HCT116 (cell line): ENCODE data around the gene MS4A4A. TPM values are rescaled to one million over a fixed set of nuclear protein-coding genes. Genes with fewer than 3 reads are reported as not detected.

Source experiments
- ATAC-seq: fragments of 200-7000 bp; cut with Tn5 transposase; 2 replicates; pipeline ENCODE4 v1.9.1; 2020; ENCODE audit warnings: mild to moderate bottlenecking, moderate library complexity
- BruUV-seq: library from RNA; stranded (reverse); fragments of 400-500 nt; replicated peaks from 2 replicates; lab custom pipeline; 2021; lab: Mats Ljungman, UMichigan
- CTCF ChIA-PET: fragments of 300-600 bp; sonication (Branson Sonifier 250); formaldehyde crosslinking; loops from one replicate; lab custom pipeline; 2021; ENCODE audit warnings: antibody characterized with exemption; lab: Charles Lee
- POLR2A ChIA-PET: fragments of 300-600, 350-600 bp; sonication (Branson Sonifier 250); formaldehyde crosslinking; loops from one replicate; lab custom pipeline; 2021; ENCODE audit warnings: antibody characterized with exemption; lab: Charles Lee
- RAD21 ChIA-PET, 2 experiments: fragments of 300-600 bp; sonication (Branson Sonifier 250); formaldehyde crosslinking; loops; one replicate each; lab custom pipeline; 2023; ENCODE audit warnings: low total read pairs in 2 of 2; ENCODE audit not compliant: uncharacterized antibody in 2 of 2, unreplicated experiment in 2 of 2, low non-redundant PET in 1 of 2; lab: Charles Lee
- DNase-seq: peaks from one replicate; pipeline ENCODE4 v3.0.0-alpha.2; 2010; ENCODE audit warnings: low read depth, low spot score
- H2AFZ ChIP-seq: fragments of 200-600 bp; shearing (Covaris generic), sonication (generic); 2 replicates; pipeline ENCODE4 v1.6.1; 2017; ENCODE audit warnings: low read depth, mixed run types, mixed read lengths, antibody characterized with exemption, low read length; ENCODE audit not compliant: poor library complexity, severe bottlenecking
- H3K27ac ChIP-seq: 2 replicates; pipeline ENCODE4 v1.5.1; 2012; ENCODE audit warnings: low read depth, low read length
- H3K27me3 ChIP-seq: fragments of 200-600 bp; sonication (generic); 2 replicates; pipeline ENCODE4 v1.6.1; 2016; ENCODE audit warnings: mixed run types, low read length, mixed read lengths; ENCODE audit not compliant: insufficient read depth
- H3K36me3 ChIP-seq, 2 experiments: fragments of 200-500 bp in 1 of 2; fragments of 200-600 bp in 1 of 2; sonication (Bioruptor generic) in 1 of 2; sonication (generic) in 1 of 2; 2 replicates each; pipeline versions ENCODE4 v1.5.1 to v1.6.1; 2014 to 2016; ENCODE audit warnings: low read length in 2 of 2, inconsistent platforms in 1 of 2, mixed read lengths in 1 of 2, mixed run types in 1 of 2; ENCODE audit not compliant: insufficient read depth in 2 of 2, control insufficient read depth in 1 of 2
- H3K4me1 ChIP-seq, 2 experiments: fragments of 200-600 bp in 1 of 2; sonication (generic) in 1 of 2; 2 replicates each; pipeline versions ENCODE4 v1.5.1 to v1.6.1; 2012 to 2017; ENCODE audit warnings: low read length in 2 of 2, inconsistent platforms in 1 of 2, mild to moderate bottlenecking in 1 of 2, mixed read lengths in 1 of 2, mixed run types in 1 of 2, moderate library complexity in 1 of 2; ENCODE audit not compliant: insufficient read depth in 2 of 2, control insufficient read depth in 1 of 2
- H3K4me2 ChIP-seq: fragments of 200-600 bp; sonication (generic); 2 replicates; pipeline ENCODE4 v1.6.1; 2017; ENCODE audit warnings: mixed run types, low read length, mixed read lengths
- H3K4me3 ChIP-seq, 2 experiments: fragments of 200-600 bp in 1 of 2; sonication (generic) in 1 of 2; replicated peaks in 1 of 2; 2 replicates each; pipeline ENCODE4 v1.5.1; 2011 to 2016; ENCODE audit warnings: low read length in 2 of 2, control low read depth in 1 of 2, low read depth in 1 of 2, mild to moderate bottlenecking in 1 of 2, mixed read lengths in 1 of 2, mixed run types in 1 of 2
- H3K79me2 ChIP-seq: fragments of 200-600 bp; sonication (generic); 2 replicates; pipeline ENCODE4 v1.6.1; 2017; ENCODE audit warnings: mild to moderate bottlenecking, mixed run types, low read length, moderate library complexity, mixed read lengths; ENCODE audit not compliant: insufficient read depth
- H3K9ac ChIP-seq: fragments of 200-600 bp; sonication (generic); 2 replicates; pipeline ENCODE4 v1.6.1; 2016; ENCODE audit warnings: low read length, mixed read lengths
- H3K9me2 ChIP-seq: fragments of 200-600 bp; sonication (generic), shearing (Covaris generic); 2 replicates; pipeline ENCODE4 v1.6.1; 2017; ENCODE audit warnings: mixed run types, mild to moderate bottlenecking, moderate library complexity; ENCODE audit not compliant: insufficient read depth
- H3K9me3 ChIP-seq, 2 experiments: fragments of 200-500 bp in 1 of 2; fragments of 200-600 bp in 1 of 2; sonication (Bioruptor generic) in 1 of 2; sonication (generic) in 1 of 2; 2 replicates each; pipeline ENCODE4 v1.6.1; 2014 to 2017; ENCODE audit warnings: low read length in 2 of 2, mixed read lengths in 2 of 2, inconsistent platforms in 1 of 2, low read depth in 1 of 2, mild to moderate bottlenecking in 1 of 2, mixed run types in 1 of 2, moderate library complexity in 1 of 2; ENCODE audit not compliant: control insufficient read depth in 1 of 2, insufficient read depth in 1 of 2
- H4K20me1 ChIP-seq: fragments of 200-600 bp; sonication (generic), shearing (Covaris generic); 2 replicates; pipeline ENCODE4 v1.6.1; 2017; ENCODE audit warnings: mixed run types, mild to moderate bottlenecking, moderate library complexity; ENCODE audit not compliant: insufficient read depth
- ELF1 ChIP-seq: IDR thresholded peaks from 2 replicates; pipeline ENCODE4 v1.6.1; 2012; ENCODE audit warnings: low read depth, borderline replicate concordance
- EZH2 ChIP-seq: fragments of 200-600 bp; sonication (generic); IDR thresholded peaks from 2 replicates; pipeline ENCODE4 v1.6.1; 2017; ENCODE audit warnings: antibody characterized with exemption, mixed run types
- EZH2phosphoT487 ChIP-seq: fragments of 200-600 bp; IDR thresholded peaks from 2 replicates; pipeline ENCODE4 v1.6.1; 2018; ENCODE audit warnings: antibody characterized with exemption, borderline replicate concordance
- JUND ChIP-seq: IDR thresholded peaks from 2 replicates; pipeline ENCODE4 v1.6.1; 2012
- POLR2AphosphoS5 ChIP-seq: IDR thresholded peaks from 2 replicates; pipeline ENCODE4 v1.6.1; 2011; ENCODE audit warnings: mild to moderate bottlenecking, low read depth, low read length, moderate library complexity
- YY1 ChIP-seq: IDR thresholded peaks from 2 replicates; pipeline ENCODE4 v1.6.1; 2011; ENCODE audit warnings: low read length, low read depth, moderate library complexity, mild to moderate bottlenecking; ENCODE audit not compliant: insufficient replicate concordance; ENCODE audit errors: extremely low read depth
- ZBTB33 ChIP-seq: IDR thresholded peaks from 2 replicates; pipeline ENCODE4 v1.6.1; 2011; ENCODE audit warnings: mild to moderate bottlenecking, low read length, moderate library complexity; ENCODE audit not compliant: insufficient replicate concordance; ENCODE audit errors: extremely low read depth
- intact Hi-C: fragments of 100-400 bp; cut with micrococcal nuclease; formaldehyde crosslinking; loops from 2 replicates; pipeline ENCODE4 v1.10.0; 2022
- total RNA-seq: library from RNA; stranded (reverse); gene quantifications from one replicate; pipeline ENCODE4 v1.2.1, GENCODE V29; 2021; ENCODE audit not compliant: unreplicated experiment
- TF ChIP-seq, protein P1 (sequence below): IDR thresholded peaks from 2 replicates; pipeline ENCODE4 v1.6.1; 2012
- TF ChIP-seq, protein P2 (sequence below), 3 experiments: fragments of 200-600 bp in 1 of 3; sonication (generic) in 1 of 3; IDR thresholded peaks in 2 of 3; conservative IDR thresholded peaks in 1 of 3; 2 replicates each; pipeline ENCODE4 v1.5.1; 2012 to 2017; ENCODE audit warnings: low read depth in 2 of 3, low read length in 2 of 3, antibody characterized with exemption in 1 of 3, borderline replicate concordance in 1 of 3, control low read depth in 1 of 3, mild to moderate bottlenecking in 1 of 3, mixed read lengths in 1 of 3, mixed run types in 1 of 3, moderate library complexity in 1 of 3; ENCODE audit not compliant: insufficient read depth in 1 of 3

MS4A4A gene
- total RNA-seq, 1 experiment from 2014 or later: 0.22 TPM

DNA sequence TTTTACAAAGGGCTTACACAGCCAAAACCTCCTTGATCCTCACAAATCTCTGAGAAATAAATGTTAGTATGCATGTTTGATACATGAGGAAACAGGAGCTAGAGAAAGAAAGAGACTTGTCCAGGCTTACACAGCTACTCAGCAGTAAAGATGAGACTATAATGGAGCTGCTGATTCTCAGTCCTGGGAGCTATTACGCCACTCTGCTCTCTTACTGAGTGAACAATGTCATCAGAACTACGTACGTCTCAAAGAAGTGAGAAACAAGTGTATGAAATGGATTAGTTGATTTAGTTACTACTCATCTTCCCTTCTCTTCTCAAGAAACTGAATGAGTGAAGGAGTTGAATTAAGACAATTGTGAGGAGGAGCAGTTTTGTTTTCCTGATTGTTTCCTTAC, 58.9 kb downstream of the MS4A4A start:
- intact Hi-C loops: no loop called here
- ChIA-PET RAD21 (no interaction called here), POLR2A (no interaction called here), CTCF (interaction anchor here (1.1 kb wide), 1 partner anchor 24 kb away, joined by 3 read pairs; no protein-coding TSS in a partner anchor)
- DNase-seq: no peak
- H3K9ac ChIP-seq: no peak overlapping the region
- no peaks in the 10 kb centered on the region for H3K79me2 ChIP-seq
- no peaks in the 10 kb centered on the region for H3K9me2 ChIP-seq
- H3K4me1 ChIP-seq: no peaks in the 10 kb centered on the region
- H3K4me3 ChIP-seq: no peak overlapping the region
- H3K27me3 ChIP-seq: no peaks in the 10 kb centered on the region
- H4K20me1 ChIP-seq: no peaks in the 10 kb centered on the region
- H3K9me3 ChIP-seq: no peaks in the 10 kb centered on the region
- no peaks in the 10 kb centered on the region for H3K36me3 ChIP-seq
- H3K27ac ChIP-seq: no peak overlapping the region
- TF ChIP-seq EZH2phosphoT487: no peak
- no peak for TF ChIP-seq JUND
- H2AFZ ChIP-seq: no peak overlapping the region
- no peak overlapping the region for H3K4me2 ChIP-seq
- BruUV-seq: no TSS peak
- no peak for ATAC-seq

GRCh38 chr11:60343094-60343704, 62.7 kb downstream of the MS4A4A start:
- Histone ChIP-seq H4K20me1 (no peaks in the 10 kb centered on the region), H2AFZ (no peak overlapping the region), H3K27ac (no peak overlapping the region), H3K9me2 (no peaks in the 10 kb centered on the region), H3K9ac (no peak overlapping the region), H3K9me3 (no peaks in the 10 kb centered on the region), H3K4me1 (no peaks in the 10 kb centered on the region), H3K36me3 (no peaks in the 10 kb centered on the region), H3K27me3 (no peaks in the 10 kb centered on the region), H3K4me2 (no peak overlapping the region), H3K4me3 (no peak overlapping the region), H3K79me2 (no peaks in the 10 kb centered on the region)
- ChIA-PET RAD21 (no interaction called here), CTCF (interaction anchor here (0.8 to 1.3 kb wide), 4 partner anchors 9 to 276 kb away, joined by 4 to 9 read pairs (median 5); no protein-coding TSS in a partner anchor), POLR2A (no interaction called here)
- no TSS peak for BruUV-seq
- intact Hi-C loops: loop anchor here (5.0 kb wide), 1 partner anchor 274 kb away; no protein-coding TSS in a partner anchor
- TF ChIP-seq YY1: no peak
- no peak for TF ChIP-seq ZBTB33
- TF ChIP-seq POLR2AphosphoS5: no peak
- TF ChIP-seq, protein P1, sequence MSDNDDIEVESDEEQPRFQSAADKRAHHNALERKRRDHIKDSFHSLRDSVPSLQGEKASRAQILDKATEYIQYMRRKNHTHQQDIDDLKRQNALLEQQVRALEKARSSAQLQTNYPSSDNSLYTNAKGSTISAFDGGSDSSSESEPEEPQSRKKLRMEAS: no peak
- no peak for TF ChIP-seq ELF1
- TF ChIP-seq, protein P2, sequence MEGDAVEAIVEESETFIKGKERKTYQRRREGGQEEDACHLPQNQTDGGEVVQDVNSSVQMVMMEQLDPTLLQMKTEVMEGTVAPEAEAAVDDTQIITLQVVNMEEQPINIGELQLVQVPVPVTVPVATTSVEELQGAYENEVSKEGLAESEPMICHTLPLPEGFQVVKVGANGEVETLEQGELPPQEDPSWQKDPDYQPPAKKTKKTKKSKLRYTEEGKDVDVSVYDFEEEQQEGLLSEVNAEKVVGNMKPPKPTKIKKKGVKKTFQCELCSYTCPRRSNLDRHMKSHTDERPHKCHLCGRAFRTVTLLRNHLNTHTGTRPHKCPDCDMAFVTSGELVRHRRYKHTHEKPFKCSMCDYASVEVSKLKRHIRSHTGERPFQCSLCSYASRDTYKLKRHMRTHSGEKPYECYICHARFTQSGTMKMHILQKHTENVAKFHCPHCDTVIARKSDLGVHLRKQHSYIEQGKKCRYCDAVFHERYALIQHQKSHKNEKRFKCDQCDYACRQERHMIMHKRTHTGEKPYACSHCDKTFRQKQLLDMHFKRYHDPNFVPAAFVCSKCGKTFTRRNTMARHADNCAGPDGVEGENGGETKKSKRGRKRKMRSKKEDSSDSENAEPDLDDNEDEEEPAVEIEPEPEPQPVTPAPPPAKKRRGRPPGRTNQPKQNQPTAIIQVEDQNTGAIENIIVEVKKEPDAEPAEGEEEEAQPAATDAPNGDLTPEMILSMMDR (IDR thresholded peaks at IDR 0.05 in 2 of 3, conservative IDR thresholded peaks at IDR 0.05 in 1 of 3; ENCODE audit: borderline replicate concordance in 1 of 3, insufficient read depth in 1 of 3, low read depth in 2 of 3, low read length in 2 of 3): peak; percentile 41 to 71 (median 54); a peak in 5 of 6 replicates
- TF ChIP-seq EZH2: no peak
- DNase-seq (peak; percentile 27), ATAC-seq (peak; percentile 63)
